H9 (cell line): Measurements from ENCODE around the gene URI1. TPM values are rescaled to one million over a fixed set of nuclear protein-coding genes. Genes with fewer than 3 reads are reported as not detected.

ENCODE experiments used
- DNase-seq: peaks from one replicate; pipeline ENCODE4 v3.0.0-alpha.2; 2017
- H2AFZ ChIP-seq: one replicate; pipeline ENCODE4 v1.6.1; 2013; ENCODE audit warnings: mild to moderate bottlenecking, low read length, control low read depth, moderate library complexity
- H2AK5ac ChIP-seq: 2 replicates; pipeline ENCODE4 v1.6.1; 2013; ENCODE audit warnings: low read length, control low read depth, mixed read lengths; ENCODE audit not compliant: insufficient read length
- H2BK120ac ChIP-seq: one replicate; pipeline ENCODE4 v1.6.1; 2013; ENCODE audit warnings: low read depth, mild to moderate bottlenecking, low read length, control low read depth, inconsistent platforms; ENCODE audit not compliant: poor library complexity, severe bottlenecking
- H2BK12ac ChIP-seq: 2 replicates; pipeline ENCODE4 v1.6.1; 2013; ENCODE audit warnings: low read length, control low read depth, mixed read lengths, low read depth; ENCODE audit not compliant: insufficient read length
- H2BK15ac ChIP-seq: 2 replicates; pipeline ENCODE4 v1.6.1; 2013; ENCODE audit warnings: low read depth, low read length, control low read depth
- H2BK20ac ChIP-seq: one replicate; pipeline ENCODE4 v1.6.1; 2013; ENCODE audit warnings: low read depth, mild to moderate bottlenecking, low read length, control low read depth, inconsistent platforms; ENCODE audit not compliant: poor library complexity, severe bottlenecking
- H2BK5ac ChIP-seq: 2 replicates; pipeline ENCODE4 v1.6.1; 2013; ENCODE audit warnings: low read length, control low read depth, mixed read lengths; ENCODE audit not compliant: insufficient read length
- H3K14ac ChIP-seq: 2 replicates; pipeline ENCODE4 v1.6.1; 2013; ENCODE audit warnings: low read length, control low read depth; ENCODE audit not compliant: insufficient read depth
- H3K18ac ChIP-seq: 2 replicates; pipeline ENCODE4 v1.6.1; 2013; ENCODE audit warnings: low read depth, mild to moderate bottlenecking, mixed read lengths, low read length, control low read depth; ENCODE audit not compliant: insufficient read length
- H3K23ac ChIP-seq: 2 replicates; pipeline ENCODE4 v1.6.1; 2013; ENCODE audit warnings: low read length, control low read depth, mixed read lengths, low read depth; ENCODE audit not compliant: insufficient read length
- H3K23me2 ChIP-seq: 2 replicates; pipeline ENCODE4 v1.6.1; 2013; ENCODE audit warnings: low read depth, mild to moderate bottlenecking, mixed read lengths, low read length, control low read depth; ENCODE audit not compliant: insufficient read length, poor library complexity, severe bottlenecking
- H3K27ac ChIP-seq: 2 replicates; pipeline ENCODE4 v1.5.1; 2013; ENCODE audit warnings: low read length, control low read depth, mixed read lengths, low read depth; ENCODE audit not compliant: insufficient read length
- H3K27me3 ChIP-seq: 2 replicates; pipeline ENCODE4 v1.6.1; 2013; ENCODE audit warnings: low read length, control low read depth, inconsistent platforms; ENCODE audit not compliant: insufficient read depth
- H3K4ac ChIP-seq: 2 replicates; pipeline ENCODE4 v1.6.1; 2013; ENCODE audit warnings: low read depth, mild to moderate bottlenecking, control low read depth, inconsistent platforms, low read length, moderate library complexity
- H3K4me1 ChIP-seq: 2 replicates; pipeline ENCODE4 v1.6.1; 2013; ENCODE audit warnings: low read length, control low read depth, inconsistent platforms; ENCODE audit not compliant: insufficient read depth
- H3K4me2 ChIP-seq: 2 replicates; pipeline ENCODE4 v1.6.1; 2013; ENCODE audit warnings: low read length, control low read depth, mixed read lengths; ENCODE audit not compliant: insufficient read length, insufficient read depth
- H3K56ac ChIP-seq: 2 replicates; pipeline ENCODE4 v1.6.1; 2013; ENCODE audit warnings: low read depth, mild to moderate bottlenecking, mixed read lengths, low read length, control low read depth; ENCODE audit not compliant: insufficient read length
- H3K79me1 ChIP-seq: 2 replicates; pipeline ENCODE4 v1.6.1; 2013; ENCODE audit warnings: low read depth, mild to moderate bottlenecking, moderate library complexity, low read length, control low read depth, inconsistent platforms; ENCODE audit not compliant: insufficient read depth, poor library complexity, severe bottlenecking
- H3K79me2 ChIP-seq: 2 replicates; pipeline ENCODE4 v1.6.1; 2013; ENCODE audit warnings: low read length, control low read depth, inconsistent platforms; ENCODE audit not compliant: insufficient read depth
- H3K9ac ChIP-seq: 2 replicates; pipeline ENCODE4 v1.6.1; 2013; ENCODE audit warnings: low read length, control low read depth, mixed read lengths; ENCODE audit not compliant: insufficient read length; ENCODE audit errors: extremely low read depth
- H3K9me3 ChIP-seq: one replicate; pipeline ENCODE4 v1.6.1; 2013; ENCODE audit warnings: low read depth, low read length, inconsistent platforms; ENCODE audit not compliant: control insufficient read depth
- H3T11ph ChIP-seq: one replicate; pipeline ENCODE4 v1.6.1; 2013; ENCODE audit warnings: mild to moderate bottlenecking, low read length, control low read depth, inconsistent platforms
- H4K20me1 ChIP-seq: one replicate; pipeline ENCODE4 v1.6.1; 2013; ENCODE audit not compliant: control insufficient read depth, insufficient read length, insufficient read depth
- H4K5ac ChIP-seq: 2 replicates; pipeline ENCODE4 v1.6.1; 2013; ENCODE audit warnings: low read depth, mild to moderate bottlenecking, mixed read lengths, low read length, control low read depth; ENCODE audit not compliant: insufficient read length
- H4K8ac ChIP-seq: replicated peaks from 2 replicates; pipeline ENCODE4 v1.6.1; 2013; ENCODE audit warnings: low read length, control low read depth, mixed read lengths, low read depth; ENCODE audit not compliant: insufficient read length
- H4K91ac ChIP-seq: 2 replicates; pipeline ENCODE4 v1.6.1; 2013; ENCODE audit warnings: low read depth, mild to moderate bottlenecking, moderate library complexity, mixed read lengths, low read length, control low read depth; ENCODE audit not compliant: insufficient read length
- H3K27ac Mint-ChIP-seq, 3 experiments: 2 replicates in 2 of 3; 3 replicates in 1 of 3; pipeline ENCODE4 v1.8.0; 2020 to 2021; ENCODE audit warnings: mixed read lengths in 3 of 3, mild to moderate bottlenecking in 1 of 3, moderate library complexity in 1 of 3
- H3K27me3 Mint-ChIP-seq: 2 replicates; pipeline ENCODE4 v1.8.0; 2021; ENCODE audit warnings: low read depth, mild to moderate bottlenecking, moderate library complexity, mixed read lengths
- H3K36me3 Mint-ChIP-seq, 3 experiments: 2 replicates in 2 of 3; 3 replicates in 1 of 3; pipeline ENCODE4 v1.8.0; 2020 to 2021; ENCODE audit warnings: low read depth in 3 of 3, mixed read lengths in 3 of 3; ENCODE audit not compliant: insufficient read depth in 1 of 3
- H3K4me1 Mint-ChIP-seq, 2 experiments: 2 replicates each; pipeline ENCODE4 v1.8.0; 2020; ENCODE audit warnings: mixed read lengths in 2 of 2
- H3K4me3 Mint-ChIP-seq, 2 experiments: 2 replicates in 1 of 2; 3 replicates in 1 of 2; pipeline ENCODE4 v1.8.0; 2020 to 2021; ENCODE audit warnings: mild to moderate bottlenecking in 2 of 2, mixed read lengths in 2 of 2, moderate library complexity in 1 of 2
- H3K9me3 Mint-ChIP-seq, 2 experiments: 2 replicates in 1 of 2; 3 replicates in 1 of 2; pipeline ENCODE4 v1.8.0; 2020; ENCODE audit warnings: mild to moderate bottlenecking in 2 of 2, mixed read lengths in 2 of 2, moderate library complexity in 1 of 2
- CTCF ChIP-seq: fragments of 200-600 bp; sonication (generic); conservative IDR thresholded peaks from 3 replicates; pipeline ENCODE4 v1.8.0; 2021; ENCODE audit warnings: antibody characterized with exemption, mild to moderate bottlenecking
- WGBS: extraction: QIAGEN DNeasy Blood & Tissue Kit; methylation state at CpG from one replicate; pipeline ENCODE4 v1.1.7; 2013; ENCODE audit warnings: missing lambda C conversion rate, low lambda C conversion rate, mixed read lengths; ENCODE audit not compliant: insufficient read length; ENCODE audit errors: extremely low coverage; 5-methylcytosine and 5-hydroxymethylcytosine counted together
- total RNA-seq: library from RNA; stranded (reverse); gene quantifications from 2 replicates; pipeline ENCODE4 v1.2.1, GENCODE V29; 2021

URI1 gene
- total RNA-seq, 1 experiment from 2014 or later: 54.3 TPM

- Histone ChIP-seq H3T11ph (no peak overlapping the region), H3K9me3 (no peaks in the 10 kb centered on the region), H3K4ac (no peak overlapping the region), H3K56ac (no peak overlapping the region), H3K79me2 (no peaks in the 10 kb centered on the region), H3K18ac (no peak overlapping the region), H4K8ac (no peak overlapping the region), H2AK5ac (no peak overlapping the region), H2BK12ac (no peak overlapping the region), H3K79me1 (no peaks in the 10 kb centered on the region), H4K5ac (no peak overlapping the region), H3K23ac (no peak overlapping the region), H3K9ac (no peak overlapping the region), H3K4me1 (no peaks in the 10 kb centered on the region), H2BK5ac (no peak overlapping the region), H4K91ac (no peak overlapping the region), H3K27me3 (no peaks in the 10 kb centered on the region), H3K27ac (no peak overlapping the region), H3K14ac (no peak overlapping the region), H3K23me2 (no peaks in the 10 kb centered on the region), H2AFZ (no peak overlapping the region), H2BK20ac (no peak overlapping the region), H2BK15ac (no peak overlapping the region), H3K4me2 (no peak overlapping the region), H4K20me1 (no peaks in the 10 kb centered on the region), H2BK120ac (no peak overlapping the region)
- WGBS: no CpG with 5 or more reads among the region's 5 CpGs
- Mint-ChIP-seq H3K4me1 (peaks cover 6 to 13% of the 10 kb centered on the region in 2 experiments), H3K27ac (no peak overlapping the region), H3K9me3 (no peaks in the 10 kb centered on the region; a peak in 1 of 5 replicates), H3K36me3 (no peaks in the 10 kb centered on the region; a peak in 1 of 7 replicates), H3K4me3 (no peak overlapping the region), H3K27me3 (peaks cover 2% of the 10 kb centered on the region)
- no peak for TF ChIP-seq CTCF
- DNase-seq: peak; percentile 4
Observed at GRCh38 chr19:30065680-30066606, 123.9 kb downstream of the URI1 start.

Other genes starting within 250 kb of the URI1 start
- 17.2 and 17.5 TPM in 2 replicates for gene C19orf12, start 227.0 kb upstream of the URI1 start, total RNA-seq
- gene CCNE1, start 130.2 kb upstream of the URI1 start, total RNA-seq: 40.2 and 42.1 TPM in 2 replicates